NCI-H526 treated with DMSO at 0.1 percent for 48 hours (cell line): ENCODE results near the gene CD96.

Source experiments
- DNase-seq: peaks from one replicate; lab custom pipeline; 2025; lab: John Stamatoyannopoulos, UW

The CD96 gene

DNA sequence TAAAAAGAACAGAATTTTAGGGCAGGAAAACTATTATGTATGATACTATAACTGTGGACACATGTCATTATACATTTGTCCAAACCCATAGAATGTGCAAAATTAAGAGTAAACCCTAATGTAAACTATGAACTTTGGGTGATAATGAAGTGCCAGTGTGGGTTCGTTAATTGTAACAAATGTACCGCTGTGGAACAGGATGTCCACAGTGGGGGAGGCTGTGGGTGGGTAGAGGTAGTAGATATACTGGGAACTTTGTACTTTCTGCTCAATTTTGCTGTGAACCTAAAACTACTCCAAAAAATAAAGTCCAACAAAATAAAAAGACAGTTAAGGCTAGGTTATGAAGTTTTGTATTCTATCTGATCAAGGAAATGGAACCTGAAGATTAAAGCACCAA is 24.8 kb downstream of the CD96 start:
- DNase-seq, result no peak

GRCh38 chr3:111568355-111568754 is 26.4 kb downstream of the CD96 start:
- no peak for DNase-seq

GRCh38 chr3:111568911-111569310 is 26.9 kb downstream of the CD96 start:
- no peak for DNase-seq

- DNase-seq, result no peak
Observed at GRCh38 chr3:111570404-111571030, 28.5 kb downstream of the CD96 start.

DNA sequence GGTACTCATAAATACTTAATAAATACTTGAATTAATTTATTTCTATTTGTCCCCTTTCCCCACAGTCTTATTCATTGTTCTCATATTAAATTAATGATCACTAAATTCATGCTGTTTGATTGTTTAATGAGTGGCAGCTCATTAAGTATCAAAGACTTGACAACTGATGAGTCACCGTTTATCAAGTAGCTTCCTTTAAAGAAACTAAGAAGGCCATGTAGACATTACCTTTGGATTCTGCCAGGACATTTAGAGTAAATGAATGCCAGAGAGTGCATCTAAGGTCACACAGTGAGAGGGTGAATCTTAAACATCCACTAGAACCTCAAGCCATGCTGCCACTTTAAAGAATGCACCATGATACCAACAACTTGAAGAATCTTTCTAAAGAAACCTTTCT is 29.3 kb downstream of the CD96 start:
- no peak for DNase-seq

- no peak for DNase-seq
Observed at GRCh38 chr3:111571907-111572460, 30.0 kb downstream of the CD96 start.

DNA sequence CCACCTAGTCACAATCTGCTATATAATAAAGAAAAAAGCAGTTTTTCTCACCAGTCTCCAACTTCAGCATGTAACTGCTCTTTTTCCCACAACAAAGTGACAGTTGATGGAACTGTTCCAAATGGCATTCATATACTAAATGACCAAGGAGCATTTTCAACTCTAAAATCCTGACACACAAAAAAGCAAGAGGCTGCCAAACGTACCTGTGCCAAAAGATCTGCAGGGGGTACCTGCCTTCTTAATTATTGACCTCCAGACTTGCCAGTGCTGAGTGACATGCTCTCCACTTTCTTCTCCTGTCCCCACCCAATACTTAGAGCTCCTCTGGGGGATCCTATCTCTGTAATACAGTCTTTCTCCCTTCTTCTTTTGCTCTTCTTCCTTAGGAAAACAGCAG is 35.1 kb downstream of the CD96 start:
- DNase-seq, result no peak

DNA sequence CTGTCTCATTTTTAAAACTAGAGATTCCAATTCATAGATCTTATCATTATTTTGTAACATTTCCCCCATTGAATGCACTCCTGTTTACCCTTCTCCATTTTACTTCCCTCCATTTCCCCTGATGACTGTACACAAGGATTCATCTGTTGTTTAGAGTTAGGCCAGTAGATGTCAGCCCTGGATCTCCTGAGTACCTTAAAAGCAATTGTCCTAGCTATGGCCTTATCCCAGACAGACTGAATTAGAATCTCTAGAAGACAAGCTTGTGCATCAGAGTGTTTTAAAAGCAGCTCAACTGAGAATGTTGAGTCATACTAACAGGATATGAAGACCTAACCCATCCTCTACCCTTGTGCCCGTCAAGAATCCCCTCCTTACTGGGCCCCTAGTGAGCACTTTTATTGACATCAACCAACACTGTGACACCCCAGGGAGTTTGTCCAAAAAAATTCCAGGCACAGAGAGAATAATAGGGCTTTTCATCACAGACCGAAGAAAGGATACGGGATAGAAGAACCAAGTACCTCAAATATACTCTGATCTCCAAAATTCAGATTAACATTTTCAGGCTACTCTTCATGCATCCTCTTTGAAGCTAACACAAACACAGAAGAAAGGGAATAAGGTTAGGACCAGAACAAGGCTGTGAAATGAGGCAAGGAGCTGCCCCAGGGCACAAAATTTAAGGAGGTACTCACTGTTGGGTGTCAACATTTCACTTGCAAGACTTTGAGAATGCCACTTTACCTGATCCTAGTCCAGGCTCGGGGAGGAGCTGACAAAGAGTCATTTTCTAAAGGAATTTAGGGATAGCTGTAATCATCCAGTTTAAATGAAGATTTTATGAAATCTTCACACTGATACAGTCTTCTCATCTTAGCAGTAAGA is 36.0 kb downstream of the CD96 start:
- peak; percentile 4 for DNase-seq

DNA sequence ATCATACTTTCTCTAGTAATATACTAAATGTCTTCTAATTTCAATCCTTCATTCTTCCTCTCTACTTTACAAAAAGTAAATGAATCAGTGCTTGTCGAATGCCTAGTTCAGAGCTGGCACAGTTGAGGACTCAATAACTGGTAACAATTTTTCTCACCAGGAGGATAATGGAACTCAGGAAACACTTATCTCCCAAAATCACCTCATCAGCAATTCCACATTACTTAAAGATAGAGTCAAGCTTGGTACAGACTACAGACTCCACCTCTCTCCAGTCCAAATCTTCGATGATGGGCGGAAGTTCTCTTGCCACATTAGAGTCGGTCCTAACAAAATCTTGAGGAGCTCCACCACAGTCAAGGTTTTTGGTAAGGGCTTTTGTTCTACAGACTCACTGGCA is 36.9 kb downstream of the CD96 start:
- DNase-seq, result no peak

DNA sequence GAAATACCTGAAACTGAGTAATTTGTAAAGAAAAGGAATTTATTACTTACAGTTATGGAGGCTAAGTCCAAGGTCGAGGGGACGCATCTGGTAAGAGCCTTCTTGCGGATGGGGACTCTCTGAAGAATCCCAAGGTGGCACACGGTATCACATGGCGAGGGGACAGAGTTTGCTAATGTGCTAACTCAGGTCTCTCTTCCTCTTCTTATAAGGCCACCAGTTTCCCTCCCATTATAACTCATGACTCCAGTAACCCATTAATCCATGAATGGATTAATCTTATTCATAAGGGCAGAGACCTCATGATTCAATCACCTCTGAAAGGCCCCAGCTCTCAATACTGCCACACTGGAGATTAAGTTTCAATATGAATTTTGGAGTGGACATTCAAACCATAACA is 37.5 kb downstream of the CD96 start:
- no peak for DNase-seq

GRCh38 chr3:111581403-111582119 is 39.6 kb downstream of the CD96 start:
- no peak for DNase-seq

DNA sequence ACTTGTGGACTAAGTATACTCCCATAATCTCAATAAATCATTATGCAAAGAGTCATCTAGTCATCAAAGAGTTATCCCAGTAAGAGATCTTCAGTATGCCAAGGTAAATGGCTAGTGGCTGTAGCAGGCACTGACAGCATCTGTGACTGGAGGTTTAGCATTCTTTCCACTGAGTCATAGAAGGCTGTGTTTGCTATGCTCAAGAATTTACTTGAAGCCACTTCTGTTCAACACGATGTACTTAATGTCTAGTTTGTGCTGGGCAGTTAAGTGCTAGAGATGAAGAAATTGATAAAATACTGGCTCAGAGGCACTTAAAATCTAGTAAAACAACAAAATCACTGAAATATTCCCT is 40.1 kb downstream of the CD96 start:
- DNase-seq, result no peak

DNA sequence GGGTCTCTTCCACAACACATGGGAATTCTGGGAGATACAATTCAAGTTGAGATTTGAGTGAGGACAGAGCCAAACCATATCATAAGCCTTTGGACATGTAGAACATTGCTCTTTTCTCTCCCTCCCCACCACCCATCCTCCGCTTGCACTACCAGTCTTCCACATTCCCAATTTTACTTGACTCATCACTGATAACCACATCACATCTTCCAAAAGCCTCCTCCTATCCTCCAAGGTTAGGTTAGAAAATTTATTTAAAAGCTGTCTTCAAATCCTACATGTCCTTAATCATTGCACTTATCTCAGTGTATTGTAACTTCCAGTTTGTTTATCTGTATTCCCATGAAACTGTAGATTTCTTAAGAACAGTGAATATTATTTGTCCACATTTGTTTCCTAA is 42.7 kb downstream of the CD96 start:
- no peak for DNase-seq

DNA sequence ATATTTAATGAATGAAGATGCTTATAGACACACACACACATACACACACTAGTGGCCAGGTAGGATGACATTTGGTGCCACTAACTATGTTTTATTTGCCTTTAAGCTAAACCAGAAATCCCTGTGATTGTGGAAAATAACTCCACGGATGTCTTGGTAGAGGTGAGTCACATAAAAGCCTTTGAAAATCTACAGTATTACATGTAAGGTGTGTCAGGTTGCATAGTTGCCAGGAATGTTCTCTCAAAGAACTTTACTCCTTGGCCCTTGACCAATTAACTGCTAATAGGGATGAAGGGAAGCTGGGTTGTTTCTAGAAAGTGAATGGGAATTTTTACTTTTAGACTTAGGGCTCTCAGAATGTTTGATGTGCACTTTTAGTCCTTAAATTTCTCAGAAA is 43.2 kb downstream of the CD96 start:
- no peak for DNase-seq

- DNase-seq, result no peak
Observed at GRCh38 chr3:111588527-111588926, 46.5 kb downstream of the CD96 start.

GRCh38 chr3:111589303-111590142 is 47.5 kb downstream of the CD96 start:
- DNase-seq, result no peak

GRCh38 chr3:111590143-111590491 is 48.1 kb downstream of the CD96 start:
- DNase-seq, result no peak

DNA sequence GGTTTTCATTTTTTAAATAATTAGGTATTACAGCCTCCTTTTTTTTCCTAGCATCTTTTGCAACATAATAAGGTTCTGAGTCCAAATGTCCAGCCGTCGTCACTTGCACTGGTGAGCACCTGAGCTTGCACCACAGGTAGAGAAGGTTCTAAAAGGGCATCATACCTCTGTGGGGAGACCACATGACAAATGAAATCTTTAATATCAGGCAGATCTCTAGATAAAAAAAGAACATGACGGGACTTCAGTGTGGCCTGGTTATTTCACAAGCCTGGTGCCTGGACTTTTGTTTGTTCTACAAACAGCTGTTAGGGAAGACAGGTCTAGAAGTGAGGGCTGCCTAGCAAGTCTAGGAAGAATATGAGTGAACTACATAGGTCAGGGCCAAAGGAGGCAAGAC is 49.6 kb downstream of the CD96 start:
- DNase-seq, result no peak

DNA sequence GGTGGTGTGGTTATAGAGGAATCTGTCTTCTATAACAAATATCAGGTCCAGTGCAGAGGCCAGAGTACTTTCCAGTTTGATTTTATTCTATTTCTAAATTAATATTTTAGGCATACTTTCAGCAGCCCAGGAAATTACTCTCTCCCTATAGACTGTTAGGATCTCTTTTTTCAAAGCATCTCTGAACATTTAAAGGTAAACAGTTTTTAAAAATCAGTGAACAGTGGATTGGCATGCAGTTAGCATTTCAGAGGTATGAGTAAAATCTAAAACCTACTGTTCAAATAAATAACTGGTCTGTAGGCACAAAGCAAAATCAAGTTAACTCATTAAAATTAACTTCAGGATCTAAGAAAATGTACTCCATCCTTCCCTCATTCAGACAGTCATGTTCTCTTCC is 50.1 kb downstream of the CD96 start:
- no peak for DNase-seq

- DNase-seq, result no peak
Observed at GRCh38 chr3:111592936-111593335, 50.9 kb downstream of the CD96 start.

DNA sequence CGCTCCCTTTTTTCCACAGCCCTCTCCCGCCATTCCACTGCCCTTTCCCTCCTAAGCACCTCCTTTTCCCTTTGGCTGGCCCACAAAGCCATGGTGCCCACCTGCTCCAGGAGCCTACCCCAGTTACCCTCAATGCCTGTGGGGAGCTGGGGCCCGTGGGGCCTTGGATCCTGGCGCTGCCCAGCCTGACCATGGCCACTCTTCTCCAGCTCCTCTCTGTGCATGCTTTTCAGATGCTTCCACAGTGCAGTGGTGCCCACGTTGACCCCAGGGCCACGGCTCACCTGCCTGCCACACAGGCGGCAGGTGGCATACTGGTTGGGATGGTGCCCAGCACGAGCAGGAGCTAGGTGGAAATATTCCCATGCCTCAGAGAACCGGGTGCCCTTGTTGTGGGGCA is 51.7 kb downstream of the CD96 start:
- no peak for DNase-seq

- no peak for DNase-seq
Observed at GRCh38 chr3:111594205-111594604, 52.2 kb downstream of the CD96 start.
